ENCODE measurements around the gene DHX32.
A peak's percentile ranks its signal among the peaks of the same experiment; 100 is the strongest.
"Not testable (repeated sequence)": the region's sequence is repeated elsewhere in the genome, so short reads cannot be mapped to it uniquely, and the experiment has no call there.

The DHX32 gene

GRCh38 chr10:125896088-125896934 lies 15.2 kb upstream of the DHX32 start, which contains the start of gene FANK1:
FANK1 (plus strand) TSS chr10:125896564; CDS start chr10:125896643, 79 bp downstream.
- peak; percentile 83 to 98 (median 88) for DNase-seq
- intact Hi-C loops (cut with DNase I), result not testable (repeated sequence)

- peak; percentile 27 to 94 (median 56) for DNase-seq
These were observed 14.3 kb upstream of the DHX32 start for GRCh38 chr10:125895130-125896087.

GRCh38 chr10:125894176-125894575 lies 13.1 kb upstream of the DHX32 start:
- intact Hi-C loops (cut with DNase I); DNase-seq: not testable (repeated sequence)

More at GRCh38 chr10:125895130-125896087, 14.3 kb upstream of the DHX32 start:
- intact Hi-C loops (cut with DNase I), result not testable (repeated sequence)

- intact Hi-C loops (cut with DNase I); DNase-seq: not testable (repeated sequence)
These were observed 11.3 kb upstream of the DHX32 start for GRCh38 chr10:125892402-125892801.

- intact Hi-C loops (cut with DNase I); DNase-seq: not testable (repeated sequence)
These were observed 8.3 kb upstream of the DHX32 start for GRCh38 chr10:125889441-125889840.

- no peak for DNase-seq
- intact Hi-C loops (cut with DNase I), result no loop called here
These were observed 5.9 kb upstream of the DHX32 start for GRCh38 chr10:125886914-125887512.

- no peak for DNase-seq
- intact Hi-C loops (cut with DNase I), result no loop called here
These were observed 2.1 kb upstream of the DHX32 start for GRCh38 chr10:125883211-125883610.

- DNase-seq, result no peak
- intact Hi-C loops (cut with DNase I), result no loop called here
These were observed 1.5 kb upstream of the DHX32 start for GRCh38 chr10:125882596-125882995.

GRCh38 chr10:125880719-125881118 lies 373 bp downstream of the DHX32 start:
- no peak for DNase-seq
- intact Hi-C loops (cut with DNase I), result no loop called here

GRCh38 chr10:125878957-125879835 lies 1.9 kb downstream of the DHX32 start:
- intact Hi-C loops (cut with DNase I), result no loop called here
- DNase-seq, result no peak

GRCh38 chr10:125871338-125871737 lies 9.8 kb downstream of the DHX32 start:
- DNase-seq, result no peak
- intact Hi-C loops (cut with DNase I), result no loop called here

GRCh38 chr10:125868372-125868975 lies 12.6 kb downstream of the DHX32 start:
- DNase-seq, result no peak
- intact Hi-C loops (cut with DNase I), result no loop called here

- DNase-seq, result no peak
- intact Hi-C loops (cut with DNase I), result no loop called here
These were observed 14.6 kb downstream of the DHX32 start for GRCh38 chr10:125866421-125867029.

GRCh38 chr10:125865120-125865519 lies 16.0 kb downstream of the DHX32 start:
- intact Hi-C loops (cut with DNase I), result no loop called here
- DNase-seq, result no peak

GRCh38 chr10:125859128-125859817 lies 21.8 kb downstream of the DHX32 start:
- intact Hi-C loops (cut with DNase I), result no loop called here
- DNase-seq, result no peak

- no peak for DNase-seq
- intact Hi-C loops (cut with DNase I), result no loop called here
These were observed 23.8 kb downstream of the DHX32 start for GRCh38 chr10:125857185-125857760.

- intact Hi-C loops (cut with DNase I), result no loop called here
- DNase-seq, result no peak
These were observed 28.6 kb downstream of the DHX32 start for GRCh38 chr10:125852487-125852886.

Data from posterior cingulate gyrus (tissue), 11 donors.